ENCODE data around the gene ZNF615. TPM values are rescaled to one million over a fixed set of nuclear protein-coding genes. Genes with fewer than 3 reads are reported as not detected.
A peak's percentile ranks its signal among the peaks of the same experiment; 100 is the strongest.
"Not testable (repeated sequence)": the region's sequence is repeated elsewhere in the genome, so short reads cannot be mapped to it uniquely, and the experiment has no call there.

The ZNF615 gene
- total and polyA plus RNA-seq, 4 donors, result 4.6 to 18.9 (median 10.9) TPM

GRCh38 chr19:52028027-52028779 is 20.2 kb upstream of the ZNF615 start, which contains the start of gene ZNF614:
Gene ZNF614 (minus strand): TSS chr19:52028379. CDS start chr19:52025745, 2,634 bp downstream.
- peak within 1 kb of the TSS; percentile 38 to 57 for H3K27ac ChIP-seq (ENCODE audit: low read depth in 1 of 2, low read length in 2 of 2)
- H3K9me3 ChIP-seq (ENCODE audit: control insufficient read depth, low read length), result peaks cover 16% of the 10 kb centered on the region
- peaks cover 13 to 23% of the 10 kb centered on the region in 2 donors for H3K36me3 ChIP-seq (ENCODE audit: control insufficient read depth in 1 of 2, insufficient read depth in 2 of 2, low read length in 1 of 2)
- DNase-seq, result peak; percentile 92 to 96
- WGBS, 2 donors, result 0% methylated on average over 53 of the region's 53 CpGs
- peak; percentile 97 for ATAC-seq (ENCODE audit: low FRiP score)
- peaks cover 0 to 5% of the 10 kb centered on the region in 2 donors for H3K4me1 ChIP-seq (ENCODE audit: control insufficient read depth in 1 of 2, insufficient read depth in 2 of 2, low read length in 2 of 2)
- peak within 1 kb of the TSS; percentile 20 to 79 for H3K4me3 ChIP-seq (ENCODE audit: low read length in 2 of 2)
- intact Hi-C loops (cut with DNase I), result loop anchor here in 1 of 2 donors (5.0 kb wide), 1 partner anchor 41 kb away; the partner anchor contains the start of gene ZNF350
- H3K27me3 ChIP-seq (ENCODE audit: control insufficient read depth in 1 of 2, insufficient read depth in 2 of 2, low read length in 1 of 2), result no peaks in the 10 kb centered on the region

GRCh38 chr19:52026255-52026990 is 18.4 kb upstream of the ZNF615 start:
- DNase-seq; H3K27me3 ChIP-seq (ENCODE audit: control insufficient read depth in 1 of 2, insufficient read depth in 2 of 2, low read length in 1 of 2); ATAC-seq (ENCODE audit: low FRiP score); H3K27ac ChIP-seq (ENCODE audit: low read depth in 1 of 2, low read length in 2 of 2); H3K4me1 ChIP-seq (ENCODE audit: control insufficient read depth in 1 of 2, insufficient read depth in 2 of 2, low read length in 2 of 2); H3K4me3 ChIP-seq (ENCODE audit: low read length in 2 of 2): not testable (repeated sequence)
- intact Hi-C loops (cut with DNase I), result loop anchor here in 1 of 2 donors (5.0 kb wide), 1 partner anchor 39 kb away; the partner anchor contains the start of gene ZNF350
- H3K36me3 ChIP-seq (ENCODE audit: control insufficient read depth in 1 of 2, insufficient read depth in 2 of 2, low read length in 1 of 2), result peaks cover 15 to 26% of the 10 kb centered on the region in 2 donors
- peaks cover 19% of the 10 kb centered on the region for H3K9me3 ChIP-seq (ENCODE audit: control insufficient read depth, low read length)
- WGBS, 2 donors, result 90 to 91% methylated on average over 15 of the region's 15 CpGs

GRCh38 chr19:52024478-52024877 is 16.5 kb upstream of the ZNF615 start:
- DNase-seq; intact Hi-C loops (cut with DNase I); H3K4me1 ChIP-seq (ENCODE audit: control insufficient read depth in 1 of 2, insufficient read depth in 2 of 2, low read length in 2 of 2); H3K27me3 ChIP-seq (ENCODE audit: control insufficient read depth in 1 of 2, insufficient read depth in 2 of 2, low read length in 1 of 2); H3K27ac ChIP-seq (ENCODE audit: low read depth in 1 of 2, low read length in 2 of 2); ATAC-seq (ENCODE audit: low FRiP score); H3K4me3 ChIP-seq (ENCODE audit: low read length in 2 of 2): not testable (repeated sequence)
- Histone ChIP-seq H3K9me3 (ENCODE audit: control insufficient read depth, low read length) (peaks cover 24% of the 10 kb centered on the region), H3K36me3 (ENCODE audit: control insufficient read depth in 1 of 2, insufficient read depth in 2 of 2, low read length in 1 of 2) (peaks cover 24 to 41% of the 10 kb centered on the region in 2 donors)
- 96 to 98% methylated on average over 4 of the region's 4 CpGs for WGBS, 2 donors

DNA sequence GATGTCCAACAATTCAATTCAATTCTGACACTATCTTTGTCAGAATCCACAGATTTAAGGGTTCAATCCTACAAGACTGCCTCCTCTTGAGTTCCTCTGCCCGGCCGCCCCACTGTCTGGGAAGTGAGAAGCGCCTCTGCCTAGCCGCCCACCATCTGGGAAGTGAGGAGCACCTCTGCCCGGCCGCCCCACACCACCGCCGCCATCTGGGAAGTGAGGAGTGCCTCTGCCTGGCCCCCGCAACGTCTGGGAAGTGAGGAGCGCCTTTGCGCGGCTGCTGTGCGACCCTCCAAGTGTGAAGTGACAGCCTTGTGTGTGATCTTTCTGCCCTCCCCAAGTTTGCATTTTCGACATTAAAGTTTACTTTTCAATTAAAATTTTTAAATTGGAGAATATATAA is 14.2 kb upstream of the ZNF615 start:
- DNase-seq (no peak), ATAC-seq (ENCODE audit: low FRiP score) (no peak)
- intact Hi-C loops (cut with DNase I), result no loop called here
- WGBS, 2 donors, result 96 to 97% methylated on average over 15 of the region's 15 CpGs
- Histone ChIP-seq H3K4me3 (ENCODE audit: low read length in 2 of 2) (no peak overlapping the region), H3K9me3 (ENCODE audit: control insufficient read depth, low read length) (peaks cover 32% of the 10 kb centered on the region), H3K36me3 (ENCODE audit: control insufficient read depth in 1 of 2, insufficient read depth in 2 of 2, low read length in 1 of 2) (peaks cover 32 to 50% of the 10 kb centered on the region in 2 donors), H3K27ac (ENCODE audit: low read depth in 1 of 2, low read length in 2 of 2) (no peak overlapping the region), H3K4me1 (ENCODE audit: control insufficient read depth in 1 of 2, insufficient read depth in 2 of 2, low read length in 2 of 2) (peaks cover 0 to 2% of the 10 kb centered on the region in 2 donors), H3K27me3 (ENCODE audit: control insufficient read depth in 1 of 2, insufficient read depth in 2 of 2, low read length in 1 of 2) (no peaks in the 10 kb centered on the region)

DNA sequence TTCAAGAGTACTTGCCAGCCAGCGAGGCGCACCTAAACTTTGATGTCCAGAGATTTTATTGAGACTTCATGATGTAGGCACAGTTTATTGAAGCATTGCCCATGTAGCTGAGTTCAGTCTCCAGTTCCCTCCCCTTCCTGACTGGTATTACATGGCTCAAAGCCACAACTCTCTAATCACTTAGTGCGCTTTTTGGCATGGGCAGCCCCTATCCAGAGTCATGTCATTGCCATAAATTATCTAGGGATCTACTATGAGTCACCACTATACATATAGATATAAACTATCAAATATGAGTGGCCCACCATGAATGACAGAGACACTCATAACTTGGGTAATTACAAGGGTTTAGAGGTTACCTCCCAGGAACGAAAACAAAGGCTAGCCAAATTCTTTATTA is 12.5 kb upstream of the ZNF615 start:
- Histone ChIP-seq H3K4me3 (ENCODE audit: low read length in 2 of 2) (no peak overlapping the region), H3K27me3 (ENCODE audit: control insufficient read depth in 1 of 2, insufficient read depth in 2 of 2, low read length in 1 of 2) (no peaks in the 10 kb centered on the region), H3K27ac (ENCODE audit: low read depth in 1 of 2, low read length in 2 of 2) (no peak overlapping the region), H3K9me3 (ENCODE audit: control insufficient read depth, low read length) (peaks cover 35% of the 10 kb centered on the region), H3K4me1 (ENCODE audit: control insufficient read depth in 1 of 2, insufficient read depth in 2 of 2, low read length in 2 of 2) (no peaks in the 10 kb centered on the region), H3K36me3 (ENCODE audit: control insufficient read depth in 1 of 2, insufficient read depth in 2 of 2, low read length in 1 of 2) (peaks cover 37 to 56% of the 10 kb centered on the region in 2 donors)
- no peak for ATAC-seq (ENCODE audit: low FRiP score)
- WGBS, 2 donors, result 92 to 95% methylated on average over 4 of the region's 4 CpGs
- intact Hi-C loops (cut with DNase I), result no loop called here
- DNase-seq, result no peak

DNA sequence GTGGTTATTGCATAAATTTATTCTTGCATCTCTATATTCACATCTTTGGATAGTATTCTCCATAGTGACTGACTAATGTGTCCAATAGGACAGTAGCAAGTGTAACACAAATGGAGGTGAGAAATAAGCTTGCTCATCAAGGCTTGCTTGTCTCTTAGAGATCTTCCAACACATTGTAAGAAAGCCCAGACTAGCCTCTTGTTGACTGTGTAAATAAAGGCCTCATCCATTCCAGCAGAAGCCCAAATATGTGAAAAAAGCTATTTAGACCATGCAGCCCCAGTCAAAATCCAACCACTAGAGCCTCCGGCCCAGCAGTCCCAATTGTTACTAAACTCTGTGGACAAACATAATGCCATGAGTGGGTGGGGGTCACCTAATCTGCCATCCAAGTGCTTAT is 2.7 kb upstream of the ZNF615 start:
- 78 to 88% methylated on average over 1 of the region's 1 CpG for WGBS, 2 donors
- H3K27ac ChIP-seq (ENCODE audit: low read depth in 1 of 2, low read length in 2 of 2), result no peak overlapping the region
- DNase-seq (no peak), ATAC-seq (ENCODE audit: low FRiP score) (no peak)
- intact Hi-C loops (cut with DNase I), result no loop called here
- H3K9me3 ChIP-seq (ENCODE audit: control insufficient read depth, low read length), result peaks cover 3% of the 10 kb centered on the region
- H3K36me3 ChIP-seq (ENCODE audit: control insufficient read depth in 1 of 2, insufficient read depth in 2 of 2, low read length in 1 of 2), result peaks cover 2 to 12% of the 10 kb centered on the region in 2 donors
- no peaks in the 10 kb centered on the region for H3K4me1 ChIP-seq (ENCODE audit: control insufficient read depth in 1 of 2, insufficient read depth in 2 of 2, low read length in 2 of 2)
- no peaks in the 10 kb centered on the region for H3K27me3 ChIP-seq (ENCODE audit: control insufficient read depth in 1 of 2, insufficient read depth in 2 of 2, low read length in 1 of 2)
- H3K4me3 ChIP-seq (ENCODE audit: low read length in 2 of 2), result no peak overlapping the region

DNA sequence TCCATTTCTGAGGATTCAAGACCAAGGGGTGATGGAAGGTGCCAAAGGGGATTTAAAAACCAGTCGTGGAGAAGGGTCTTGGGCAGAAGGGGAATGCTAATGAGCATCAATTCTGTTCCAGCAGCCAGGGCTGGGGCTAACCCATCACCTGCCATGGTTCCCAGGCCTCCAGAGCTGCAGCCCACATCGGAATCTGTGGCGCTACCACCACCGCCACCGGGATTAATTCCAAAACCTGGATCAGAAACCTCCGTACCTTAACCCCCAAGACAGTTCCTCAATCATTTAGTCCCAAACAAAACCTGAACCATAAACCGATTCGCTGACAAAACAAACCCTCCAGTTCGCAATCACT is 583 bp downstream of the ZNF615 start:
- ATAC-seq (ENCODE audit: low FRiP score), result peak; percentile 16
- H3K27ac ChIP-seq (ENCODE audit: low read depth in 1 of 2, low read length in 2 of 2), result peak overlapping the region in 1 of 2 donors; percentile 34
- WGBS, 2 donors, result 2 to 3% methylated on average over 9 of the region's 9 CpGs
- peaks cover 2% of the 10 kb centered on the region for H3K9me3 ChIP-seq (ENCODE audit: control insufficient read depth, low read length)
- peak overlapping the region; percentile 50 to 78 for H3K4me3 ChIP-seq (ENCODE audit: low read length in 2 of 2)
- H3K36me3 ChIP-seq (ENCODE audit: control insufficient read depth in 1 of 2, insufficient read depth in 2 of 2, low read length in 1 of 2), result peaks cover 1 to 11% of the 10 kb centered on the region in 2 donors
- no peak for DNase-seq
- intact Hi-C loops (cut with DNase I), result no loop called here
- H3K4me1 ChIP-seq (ENCODE audit: control insufficient read depth in 1 of 2, insufficient read depth in 2 of 2, low read length in 2 of 2), result no peaks in the 10 kb centered on the region
- H3K27me3 ChIP-seq (ENCODE audit: control insufficient read depth in 1 of 2, insufficient read depth in 2 of 2, low read length in 1 of 2), result no peaks in the 10 kb centered on the region

- intact Hi-C loops (cut with DNase I), result no loop called here
- peaks cover 13 to 47% of the 10 kb centered on the region in 2 donors for H3K36me3 ChIP-seq (ENCODE audit: control insufficient read depth in 1 of 2, insufficient read depth in 2 of 2, low read length in 1 of 2)
- H3K27ac ChIP-seq (ENCODE audit: low read depth in 1 of 2, low read length in 2 of 2), result no peak overlapping the region
- H3K27me3 ChIP-seq (ENCODE audit: control insufficient read depth in 1 of 2, insufficient read depth in 2 of 2, low read length in 1 of 2), result no peaks in the 10 kb centered on the region
- H3K9me3 ChIP-seq (ENCODE audit: control insufficient read depth, low read length), result peaks cover 27% of the 10 kb centered on the region
- ATAC-seq (ENCODE audit: low FRiP score) (no peak), DNase-seq (no peak)
- 97 to 99% methylated on average over 2 of the region's 2 CpGs for WGBS, 2 donors
- H3K4me3 ChIP-seq (ENCODE audit: low read length in 2 of 2), result peak overlapping the region; percentile 10 to 24
- H3K4me1 ChIP-seq (ENCODE audit: control insufficient read depth in 1 of 2, insufficient read depth in 2 of 2, low read length in 2 of 2), result no peaks in the 10 kb centered on the region
Observed at GRCh38 chr19:51994048-51994644, 13.9 kb downstream of the ZNF615 start.
